HEK293 (cell line): ENCODE measurements around the gene RTL1.

ENCODE experiments used
- CTCF ChIA-PET: fragments of 350-600 bp; formaldehyde crosslinking; extraction: SDS; loops from one replicate; lab custom pipeline; 2021; ENCODE audit warnings: antibody characterized with exemption; lab: Yijun Ruan, JAX
- POLR2A ChIA-PET: fragments of 300-600 bp; formaldehyde crosslinking; extraction: SDS; loops from one replicate; lab custom pipeline; 2020; ENCODE audit warnings: antibody characterized with exemption, inconsistent platforms; lab: Yijun Ruan, JAX
- H3K27ac ChIP-seq: fragments of 200-500 bp; sonication (Bioruptor generic); 2 replicates; pipeline ENCODE4 v1.5.1; 2014; ENCODE audit warnings: low read depth, low read length, control low read depth, inconsistent platforms; ENCODE audit errors: extremely low read depth
- H3K36me3 ChIP-seq, 2 experiments: fragments of 200-500 bp in 1 of 2; sonication (Bioruptor generic) in 1 of 2; 1 replicate in 1 of 2; 2 replicates in 1 of 2; pipeline ENCODE4 v1.5.1; 2014 to 2017; ENCODE audit warnings: inconsistent platforms in 2 of 2, low read length in 2 of 2; ENCODE audit not compliant: control insufficient read depth in 2 of 2, insufficient read depth in 1 of 2
- H3K4me1 ChIP-seq: fragments of 200-500 bp; sonication (Bioruptor generic); 2 replicates; pipeline ENCODE4 v1.5.1; 2014; ENCODE audit warnings: mild to moderate bottlenecking, low read length, inconsistent platforms; ENCODE audit not compliant: control insufficient read depth, insufficient read depth
- H3K4me3 ChIP-seq: 2 replicates; pipeline ENCODE4 v1.5.1; 2011; ENCODE audit warnings: low read depth, mild to moderate bottlenecking, control low read depth, low read length, moderate library complexity
- H3K9me3 ChIP-seq: fragments of 200-500 bp; sonication (Bioruptor generic); 2 replicates; pipeline ENCODE4 v1.5.1; 2014; ENCODE audit warnings: low read depth, low read length, inconsistent platforms; ENCODE audit not compliant: control insufficient read depth, insufficient read depth
- ATF2 ChIP-seq: fragments of 450-650 bp; formaldehyde crosslinking; IDR thresholded peaks from 2 replicates; pipeline ENCODE4 v1.5.1; 2016; ENCODE audit warnings: missing biosample characterization, missing genetic modification characterization, low read depth
- ELK4 ChIP-seq: IDR thresholded peaks from 2 replicates; pipeline ENCODE4 v1.6.1; 2011; ENCODE audit warnings: mild to moderate bottlenecking, low read depth, low read length, borderline replicate concordance
- IKZF3 ChIP-seq: fragments of 450-650 bp; IDR thresholded peaks from 2 replicates; pipeline ENCODE4 v1.5.0; 2018; ENCODE audit warnings: missing biosample characterization, mild to moderate bottlenecking, missing genetic modification characterization, moderate library complexity
- KLF8 ChIP-seq: fragments of 450-650 bp; formaldehyde crosslinking; IDR thresholded peaks from 2 replicates; pipeline ENCODE4 v1.5.1; 2016; ENCODE audit warnings: missing biosample characterization, missing genetic modification characterization
- KLF9 ChIP-seq: fragments of 450-650 bp; formaldehyde crosslinking; IDR thresholded peaks from 2 replicates; pipeline ENCODE4 v1.5.1; 2016; ENCODE audit warnings: missing biosample characterization, missing genetic modification characterization, low read depth
- SALL2 ChIP-seq: fragments of 450-650 bp; formaldehyde crosslinking; IDR thresholded peaks from 2 replicates; pipeline ENCODE4 v1.5.0; 2017; ENCODE audit warnings: missing biosample characterization, mild to moderate bottlenecking, missing genetic modification characterization, borderline replicate concordance
- SCRT2 ChIP-seq: fragments of 450-650 bp; formaldehyde crosslinking; IDR thresholded peaks from 2 replicates; pipeline ENCODE4 v1.5.1; 2016; ENCODE audit warnings: missing biosample characterization, missing genetic modification characterization
- SP3 ChIP-seq: fragments of 450-650 bp; formaldehyde crosslinking; IDR thresholded peaks from 2 replicates; pipeline ENCODE4 v1.5.1; 2016; ENCODE audit warnings: missing biosample characterization, missing genetic modification characterization
- ZBTB48 ChIP-seq: fragments of 450-650 bp; formaldehyde crosslinking; IDR thresholded peaks from 2 replicates; pipeline ENCODE4 v1.5.1; 2016; ENCODE audit warnings: missing biosample characterization, missing genetic modification characterization
- ZBTB6 ChIP-seq: fragments of 450-650 bp; formaldehyde crosslinking; IDR thresholded peaks from 2 replicates; pipeline ENCODE4 v1.5.1; 2017; ENCODE audit warnings: missing biosample characterization, missing genetic modification characterization
- ZBTB7A ChIP-seq: fragments of 450-650 bp; formaldehyde crosslinking; IDR thresholded peaks from 2 replicates; pipeline ENCODE4 v1.5.1; 2016; ENCODE audit warnings: low read depth, missing biosample characterization, missing genetic modification characterization
- ZFP3 ChIP-seq: fragments of 450-650 bp; formaldehyde crosslinking; IDR thresholded peaks from 2 replicates; pipeline ENCODE4 v1.5.1; 2016; ENCODE audit warnings: low read depth, missing biosample characterization, missing genetic modification characterization
- ZNF138 ChIP-seq: fragments of 450-650 bp; formaldehyde crosslinking; IDR thresholded peaks from 2 replicates; pipeline ENCODE4 v1.5.1; 2016; ENCODE audit warnings: missing biosample characterization, missing genetic modification characterization, borderline replicate concordance
- ZNF157 ChIP-seq: fragments of 450-650 bp; formaldehyde crosslinking; IDR thresholded peaks from 2 replicates; pipeline ENCODE4 v1.5.1; 2016; ENCODE audit warnings: missing biosample characterization, missing genetic modification characterization
- ZNF16 ChIP-seq: fragments of 450-650 bp; formaldehyde crosslinking; IDR thresholded peaks from 2 replicates; pipeline ENCODE4 v1.5.1; 2016; ENCODE audit warnings: low read depth, missing biosample characterization, missing genetic modification characterization
- ZNF202 ChIP-seq: fragments of 450-650 bp; formaldehyde crosslinking; IDR thresholded peaks from 2 replicates; pipeline ENCODE4 v1.5.1; 2016; ENCODE audit warnings: missing biosample characterization, missing genetic modification characterization, borderline replicate concordance
- ZNF24 ChIP-seq: fragments of 450-650 bp; formaldehyde crosslinking; IDR thresholded peaks from 2 replicates; pipeline ENCODE4 v1.5.1; 2016; ENCODE audit warnings: missing biosample characterization, missing genetic modification characterization
- ZNF354C ChIP-seq: fragments of 450-650 bp; formaldehyde crosslinking; IDR thresholded peaks from 2 replicates; pipeline ENCODE4 v1.5.1; 2016; ENCODE audit warnings: missing biosample characterization, missing genetic modification characterization, low read depth, borderline replicate concordance
- ZNF473 ChIP-seq: fragments of 450-650 bp; formaldehyde crosslinking; IDR thresholded peaks from 2 replicates; pipeline ENCODE4 v1.5.1; 2017; ENCODE audit warnings: missing biosample characterization, missing genetic modification characterization
- ZNF514 ChIP-seq: fragments of 450-650 bp; formaldehyde crosslinking; IDR thresholded peaks from 2 replicates; pipeline ENCODE4 v1.5.1; 2016; ENCODE audit warnings: missing biosample characterization, missing genetic modification characterization
- ZNF645 ChIP-seq: fragments of 450-650 bp; formaldehyde crosslinking; IDR thresholded peaks from 2 replicates; pipeline ENCODE4; 2016; ENCODE audit warnings: missing biosample characterization, missing genetic modification characterization
- ZNF791 ChIP-seq: fragments of 450-650 bp; formaldehyde crosslinking; IDR thresholded peaks from 2 replicates; pipeline ENCODE4 v1.5.1; 2016; ENCODE audit warnings: missing biosample characterization, missing genetic modification characterization
- TF ChIP-seq, protein P1 (sequence below): fragments of 450-650 bp; formaldehyde crosslinking; IDR thresholded peaks from 2 replicates; pipeline ENCODE4 v1.5.1; 2016; ENCODE audit warnings: missing biosample characterization, missing genetic modification characterization, low read depth

The RTL1 gene

DNA sequence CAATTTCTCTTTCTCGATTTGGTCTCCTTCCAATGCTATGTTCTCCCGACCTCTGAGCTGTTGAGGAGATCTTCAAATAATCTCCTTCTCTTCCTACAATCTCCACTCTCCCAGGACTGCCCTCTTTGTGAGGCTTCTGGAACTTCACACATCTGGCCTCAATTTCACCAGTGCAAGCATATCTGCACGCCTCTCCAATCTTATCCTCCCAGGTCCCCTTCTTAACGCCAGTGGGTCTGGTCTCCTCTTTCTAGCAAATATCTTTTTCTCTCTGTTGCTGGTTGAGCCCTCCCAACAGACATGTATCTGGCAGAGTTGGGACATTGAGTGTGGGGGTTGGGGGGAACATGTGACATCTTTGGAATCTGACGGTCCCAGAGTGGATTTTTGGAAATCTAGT, 17.9 kb downstream of the RTL1 start:
- Histone ChIP-seq H3K9me3 (no peaks in the 10 kb centered on the region), H3K27ac (no peak overlapping the region), H3K4me3 (no peak overlapping the region), H3K4me1 (peaks cover 16% of the 10 kb centered on the region), H3K36me3 (no peaks in the 10 kb centered on the region)
- TF ChIP-seq ATF2 (tag by site-specific recombination) (no peak), ZNF514 (tag by site-specific recombination) (no peak), ZBTB6 (tag by site-specific recombination) (no peak), SALL2 (tag by site-specific recombination) (no peak), ZNF202 (tag by site-specific recombination) (no peak), KLF9 (tag by site-specific recombination) (no peak)
- ChIA-PET CTCF (interaction anchor here (0.6 to 0.7 kb wide), 2 partner anchors 33 to 426 kb away, joined by 3 read pairs; no protein-coding TSS in a partner anchor), POLR2A (no interaction called here)

GRCh38 chr14:100885196-100885595, 18.3 kb downstream of the RTL1 start:
- no peaks in the 10 kb centered on the region for H3K36me3 ChIP-seq
- H3K4me3 ChIP-seq: no peak overlapping the region
- H3K4me1 ChIP-seq: peaks cover 16% of the 10 kb centered on the region
- H3K9me3 ChIP-seq: no peaks in the 10 kb centered on the region
- ChIA-PET CTCF (interaction anchor here (0.6 kb wide), 1 partner anchor 10 kb away, joined by 4 read pairs; no protein-coding TSS in a partner anchor), POLR2A (no interaction called here)
- no peak for TF ChIP-seq ZNF791 (tag by site-specific recombination)
- no peak for TF ChIP-seq ZNF645
- no peak for TF ChIP-seq ZFP3 (tag by site-specific recombination)
- no peak for TF ChIP-seq ZNF354C (tag by site-specific recombination)
- no peak for TF ChIP-seq ELK4
- TF ChIP-seq ZNF16: no peak
- no peak for TF ChIP-seq ZBTB7A (tag by site-specific recombination)
- no peak for TF ChIP-seq IKZF3 (tag by site-specific recombination)
- TF ChIP-seq ZNF473 (tag by site-specific recombination): no peak
- TF ChIP-seq SP3 (tag by site-specific recombination): no peak
- TF ChIP-seq KLF8 (tag by site-specific recombination): no peak
- no peak for TF ChIP-seq ZNF138 (tag by site-specific recombination)
- TF ChIP-seq, protein P1, sequence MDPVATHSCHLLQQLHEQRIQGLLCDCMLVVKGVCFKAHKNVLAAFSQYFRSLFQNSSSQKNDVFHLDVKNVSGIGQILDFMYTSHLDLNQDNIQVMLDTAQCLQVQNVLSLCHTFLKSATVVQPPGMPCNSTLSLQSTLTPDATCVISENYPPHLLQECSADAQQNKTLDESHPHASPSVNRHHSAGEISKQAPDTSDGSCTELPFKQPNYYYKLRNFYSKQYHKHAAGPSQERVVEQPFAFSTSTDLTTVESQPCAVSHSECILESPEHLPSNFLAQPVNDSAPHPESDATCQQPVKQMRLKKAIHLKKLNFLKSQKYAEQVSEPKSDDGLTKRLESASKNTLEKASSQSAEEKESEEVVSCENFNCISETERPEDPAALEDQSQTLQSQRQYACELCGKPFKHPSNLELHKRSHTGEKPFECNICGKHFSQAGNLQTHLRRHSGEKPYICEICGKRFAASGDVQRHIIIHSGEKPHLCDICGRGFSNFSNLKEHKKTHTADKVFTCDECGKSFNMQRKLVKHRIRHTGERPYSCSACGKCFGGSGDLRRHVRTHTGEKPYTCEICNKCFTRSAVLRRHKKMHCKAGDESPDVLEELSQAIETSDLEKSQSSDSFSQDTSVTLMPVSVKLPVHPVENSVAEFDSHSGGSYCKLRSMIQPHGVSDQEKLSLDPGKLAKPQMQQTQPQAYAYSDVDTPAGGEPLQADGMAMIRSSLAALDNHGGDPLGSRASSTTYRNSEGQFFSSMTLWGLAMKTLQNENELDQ (tag by site-specific recombination): no peak
- no peak for TF ChIP-seq ZBTB48
- TF ChIP-seq ZNF24 (tag by site-specific recombination): no peak
- TF ChIP-seq SCRT2 (tag by site-specific recombination): no peak
- no peak for TF ChIP-seq ZNF157 (tag by site-specific recombination)
- H3K27ac ChIP-seq: no peak overlapping the region
